Fibroblast of the aortic adventitia (primary cell): Measurements from ENCODE around the gene MSL3B.

Experiments
- DNase-seq: peaks from one replicate; pipeline ENCODE4 v3.0.0-alpha.2; 2010; ENCODE audit warnings: low read depth
- H3K4me3 ChIP-seq: 2 replicates; pipeline ENCODE4 v1.5.1; 2011; ENCODE audit warnings: low read depth, mild to moderate bottlenecking, control low read depth, low read length, moderate library complexity
- CTCF ChIP-seq: IDR thresholded peaks from 2 replicates; pipeline ENCODE4 v1.5.1; 2011; ENCODE audit warnings: mild to moderate bottlenecking, low read length, control low read depth, inconsistent platforms; ENCODE audit not compliant: insufficient read depth

The MSL3B gene

GRCh38 chr2:233849607-233850271 is 18.4 kb downstream of the MSL3B start:
- no peak for DNase-seq
- H3K4me3 ChIP-seq, result no peak overlapping the region
- no peak for TF ChIP-seq CTCF

- DNase-seq, result no peak
- no peak overlapping the region for H3K4me3 ChIP-seq
- no peak for TF ChIP-seq CTCF
These were observed 19.9 kb downstream of the MSL3B start for GRCh38 chr2:233848276-233848675.

- no peak for TF ChIP-seq CTCF
- no peak overlapping the region for H3K4me3 ChIP-seq
- DNase-seq, result no peak
These were observed 20.8 kb downstream of the MSL3B start for GRCh38 chr2:233847248-233847898.

GRCh38 chr2:233846387-233847247 is 21.6 kb downstream of the MSL3B start:
- no peak overlapping the region for H3K4me3 ChIP-seq
- DNase-seq, result no peak
- TF ChIP-seq CTCF, result no peak

GRCh38 chr2:233845301-233846060 is 22.7 kb downstream of the MSL3B start:
- no peak for TF ChIP-seq CTCF
- H3K4me3 ChIP-seq, result no peak overlapping the region
- DNase-seq, result no peak

- no peak overlapping the region for H3K4me3 ChIP-seq
- no peak for DNase-seq
- no peak for TF ChIP-seq CTCF
These were observed 23.4 kb downstream of the MSL3B start for GRCh38 chr2:233844836-233845235.
